Sigmoid colon (tissue), 7 donors: ENCODE results near the gene NUBP2. TPM values are rescaled to one million over a fixed set of nuclear protein-coding genes. Genes with fewer than 3 reads are reported as not detected.
A peak's percentile ranks its signal among the peaks of the same experiment; 100 is the strongest.

Experiments used
- DNase-seq: peaks from one replicate; pipeline ENCODE4 v3.0.0-alpha.2; 2019
- H3K27ac ChIP-seq, 4 donors: fragments of 200-600 bp; sonication (generic); one replicate each; pipeline ENCODE4 v1.5.1; 2016 to 2019; ENCODE audit warnings: mild to moderate bottlenecking in 1 of 4
- H3K27me3 ChIP-seq, 3 donors: fragments of 200-600 bp; sonication (generic); one replicate each; pipeline ENCODE4 v1.5.1; 2019; ENCODE audit warnings: mild to moderate bottlenecking in 1 of 3
- H3K36me3 ChIP-seq, 4 donors: fragments of 200-600 bp; sonication (generic); one replicate each; pipeline ENCODE4 v1.5.1; 2016 to 2019
- H3K4me1 ChIP-seq, 4 donors: fragments of 200-600 bp; sonication (generic); one replicate each; pipeline ENCODE4 v1.5.1; 2017 to 2019
- H3K4me3 ChIP-seq, 4 donors: fragments of 200-600 bp; sonication (generic); one replicate each; pipeline ENCODE4 v1.5.1; 2017 to 2019; ENCODE audit warnings: mild to moderate bottlenecking in 2 of 4, moderate library complexity in 1 of 4
- H3K9me3 ChIP-seq, 4 donors: fragments of 200-600 bp in 3 of 4; sonication (generic) in 3 of 4; one replicate each; pipeline versions ENCODE4 v1.5.1 to v1.6.1; 2013 to 2019
- CTCF ChIP-seq, 4 experiments: fragments of 450-650 bp in 3 of 4; fragments of 200-600 bp in 1 of 4; IDR thresholded peaks; one replicate each; pipeline ENCODE4 v1.5.1; 2016 to 2019; ENCODE audit warnings: antibody characterized with exemption in 4 of 4, mild to moderate bottlenecking in 3 of 4, moderate library complexity in 2 of 4
- EP300 ChIP-seq, 4 donors: sonication (generic); formaldehyde crosslinking; IDR thresholded peaks; one replicate each; pipeline ENCODE4 v1.6.1; 2017; ENCODE audit warnings: antibody characterized with exemption in 4 of 4
- POLR2A ChIP-seq, 2 donors: fragments of 450-650 bp; IDR thresholded peaks; one replicate each; pipeline ENCODE4 v1.6.1; 2016; ENCODE audit warnings: antibody characterized with exemption in 2 of 2, mild to moderate bottlenecking in 2 of 2, moderate library complexity in 2 of 2
- POLR2AphosphoS5 ChIP-seq, 4 donors: sonication (generic); formaldehyde crosslinking; IDR thresholded peaks; one replicate each; pipeline ENCODE4 v1.6.1; 2017; ENCODE audit warnings: antibody characterized with exemption in 4 of 4
- WGBS, 2 donors: extraction: QIAGEN DNeasy Blood & Tissue Kit; methylation state at CpG; one replicate each; pipeline ENCODE4 v1.1.7; 2013; 5-methylcytosine and 5-hydroxymethylcytosine counted together
- intact Hi-C: fragments of 100-400 bp; cut with DNase I; formaldehyde crosslinking; loops from one replicate; pipeline ENCODE4 v1.15.1; 2023
- polyA plus RNA-seq, 3 donors: library from polyadenylated mRNA; stranded (reverse); fragments of 200-250 nt; gene quantifications; one replicate each; pipeline ENCODE4 v1.2.3, GENCODE V29; 2013
- total RNA-seq, 4 donors: library from RNA; depleted of rRNA; stranded (reverse); fragments of >200 nt; gene quantifications; one replicate each; pipeline ENCODE4 v1.1.0, GENCODE V29; 2016
- donor health status: healthy with polysubstance abuse.
- donor health status: Bipolar disorder and iron deficiency.
- donor health status: healthy.

The NUBP2 gene
- total and polyA plus RNA-seq, 7 donors = 53.5 to 170 (median 77.8) TPM

- no peaks in the 10 kb centered on the region for H3K27me3 ChIP-seq
- peak overlapping the region in 2 of 4 donors; percentile 93 for H3K4me3 ChIP-seq
- no peak for DNase-seq
- peaks cover 0 to 51% (median 40%) of the 10 kb centered on the region in 4 donors for H3K4me1 ChIP-seq
- H3K9me3 ChIP-seq = no peaks in the 10 kb centered on the region
- 86 to 93% methylated on average over 7 of the region's 7 CpGs for WGBS, 2 donors
- TF ChIP-seq EP300 (IDR thresholded peaks at IDR 0.05) = no peak
- TF ChIP-seq POLR2AphosphoS5 (IDR thresholded peaks at IDR 0.05) = no peak
- no peak for TF ChIP-seq POLR2A (IDR thresholded peaks at IDR 0.05)
- no peak for TF ChIP-seq CTCF (IDR thresholded peaks at IDR 0.05)
- H3K36me3 ChIP-seq = peaks cover 0 to 47% (median 31%) of the 10 kb centered on the region in 4 donors
- intact Hi-C loops = loop anchor here (5.0 to 10.0 kb wide), 2 partner anchors 67 to 1090 kb away; partner anchors contain the start of genes JMJD8, MAPK8IP3 and STUB1
- H3K27ac ChIP-seq = peak overlapping the region; percentile 91 to 97 (median 96)
Measured at GRCh38 chr16:1774448-1774780, 8.3 kb upstream of the NUBP2 start.

- Histone ChIP-seq H3K27ac (peak overlapping the region in 1 of 4 donors; percentile 97), H3K4me1 (peaks cover 0 to 44% (median 37%) of the 10 kb centered on the region in 4 donors), H3K27me3 (no peaks in the 10 kb centered on the region), H3K4me3 (no peak overlapping the region), H3K36me3 (peaks cover 0 to 55% (median 38%) of the 10 kb centered on the region in 4 donors), H3K9me3 (no peaks in the 10 kb centered on the region)
- no peak for DNase-seq
- 93 to 95% methylated on average over 30 of the region's 30 CpGs for WGBS, 2 donors
- TF ChIP-seq CTCF (IDR thresholded peaks at IDR 0.05) (no peak), POLR2AphosphoS5 (IDR thresholded peaks at IDR 0.05) (no peak), EP300 (IDR thresholded peaks at IDR 0.05) (no peak), POLR2A (IDR thresholded peaks at IDR 0.05) (no peak)
- intact Hi-C loops = loop anchor here (10.0 kb wide), 1 partner anchor 1090 kb away; the partner anchor contains the start of genes JMJD8 and STUB1
Measured at GRCh38 chr16:1775006-1775845, 7.5 kb upstream of the NUBP2 start.

GRCh38 chr16:1775846-1776671 is 6.7 kb upstream of the NUBP2 start:
- intact Hi-C loops = loop anchor here (10.0 kb wide), 1 partner anchor 1091 kb away; the partner anchor contains the start of genes JMJD8 and STUB1
- Histone ChIP-seq H3K27ac (no peak overlapping the region), H3K27me3 (no peaks in the 10 kb centered on the region), H3K36me3 (peaks cover 0 to 63% (median 42%) of the 10 kb centered on the region in 4 donors), H3K4me1 (peaks cover 0 to 46% (median 37%) of the 10 kb centered on the region in 4 donors), H3K4me3 (no peak overlapping the region), H3K9me3 (no peaks in the 10 kb centered on the region)
- DNase-seq = no peak
- TF ChIP-seq POLR2A (IDR thresholded peaks at IDR 0.05) (no peak), POLR2AphosphoS5 (IDR thresholded peaks at IDR 0.05) (no peak), CTCF (IDR thresholded peaks at IDR 0.05) (no peak), EP300 (IDR thresholded peaks at IDR 0.05) (no peak)
- 83 to 87% methylated on average over 28 of the region's 28 CpGs for WGBS, 2 donors

GRCh38 chr16:1776672-1776955 is 6.1 kb upstream of the NUBP2 start:
- intact Hi-C loops = loop anchor here (10.0 kb wide), 1 partner anchor 1092 kb away; the partner anchor contains the start of genes JMJD8 and STUB1
- Histone ChIP-seq H3K27me3 (no peaks in the 10 kb centered on the region), H3K36me3 (peaks cover 0 to 64% (median 42%) of the 10 kb centered on the region in 4 donors), H3K9me3 (no peaks in the 10 kb centered on the region), H3K27ac (no peak overlapping the region), H3K4me3 (no peak overlapping the region), H3K4me1 (peaks cover 0 to 52% (median 41%) of the 10 kb centered on the region in 4 donors)
- WGBS, 2 donors = 82 to 87% methylated on average over 13 of the region's 13 CpGs
- no peak for DNase-seq
- no peak for TF ChIP-seq POLR2AphosphoS5 (IDR thresholded peaks at IDR 0.05)
- TF ChIP-seq CTCF (IDR thresholded peaks at IDR 0.05) = no peak
- no peak for TF ChIP-seq POLR2A (IDR thresholded peaks at IDR 0.05)
- no peak for TF ChIP-seq EP300 (IDR thresholded peaks at IDR 0.05)
